ENCODE data around the gene TMEM233. TPM values are rescaled to one million over a fixed set of nuclear protein-coding genes. Genes with fewer than 3 reads are reported as not detected.

The TMEM233 gene
- total and polyA plus RNA-seq, 9 of the 15 experiments (the other 6 are each of a cell fraction or from before 2014, with no cell fraction given) = 0.04 to 0.17 (median 0.07) TPM; not detected in 2

DNA sequence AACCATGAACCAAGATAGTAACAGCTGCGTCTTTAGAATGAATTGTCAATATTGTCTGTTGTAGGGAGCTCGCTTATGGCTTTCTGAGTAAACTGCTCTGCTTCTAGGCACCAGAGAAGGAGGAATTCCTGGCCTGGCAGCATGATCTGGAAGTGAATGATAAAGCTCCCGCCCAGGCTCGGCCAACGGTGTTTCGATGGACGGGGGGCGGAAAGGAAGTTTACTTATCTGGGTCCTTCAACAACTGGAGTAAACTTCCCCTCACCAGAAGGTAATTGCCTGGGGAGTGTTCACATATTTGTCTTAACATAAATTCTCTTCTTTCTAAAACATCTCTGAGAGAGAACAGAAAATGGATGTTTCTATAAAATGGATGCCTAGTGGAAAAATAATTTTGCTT lies 78.6 kb downstream of the TMEM233 start (continued):
- TF ChIP-seq, protein P1, sequence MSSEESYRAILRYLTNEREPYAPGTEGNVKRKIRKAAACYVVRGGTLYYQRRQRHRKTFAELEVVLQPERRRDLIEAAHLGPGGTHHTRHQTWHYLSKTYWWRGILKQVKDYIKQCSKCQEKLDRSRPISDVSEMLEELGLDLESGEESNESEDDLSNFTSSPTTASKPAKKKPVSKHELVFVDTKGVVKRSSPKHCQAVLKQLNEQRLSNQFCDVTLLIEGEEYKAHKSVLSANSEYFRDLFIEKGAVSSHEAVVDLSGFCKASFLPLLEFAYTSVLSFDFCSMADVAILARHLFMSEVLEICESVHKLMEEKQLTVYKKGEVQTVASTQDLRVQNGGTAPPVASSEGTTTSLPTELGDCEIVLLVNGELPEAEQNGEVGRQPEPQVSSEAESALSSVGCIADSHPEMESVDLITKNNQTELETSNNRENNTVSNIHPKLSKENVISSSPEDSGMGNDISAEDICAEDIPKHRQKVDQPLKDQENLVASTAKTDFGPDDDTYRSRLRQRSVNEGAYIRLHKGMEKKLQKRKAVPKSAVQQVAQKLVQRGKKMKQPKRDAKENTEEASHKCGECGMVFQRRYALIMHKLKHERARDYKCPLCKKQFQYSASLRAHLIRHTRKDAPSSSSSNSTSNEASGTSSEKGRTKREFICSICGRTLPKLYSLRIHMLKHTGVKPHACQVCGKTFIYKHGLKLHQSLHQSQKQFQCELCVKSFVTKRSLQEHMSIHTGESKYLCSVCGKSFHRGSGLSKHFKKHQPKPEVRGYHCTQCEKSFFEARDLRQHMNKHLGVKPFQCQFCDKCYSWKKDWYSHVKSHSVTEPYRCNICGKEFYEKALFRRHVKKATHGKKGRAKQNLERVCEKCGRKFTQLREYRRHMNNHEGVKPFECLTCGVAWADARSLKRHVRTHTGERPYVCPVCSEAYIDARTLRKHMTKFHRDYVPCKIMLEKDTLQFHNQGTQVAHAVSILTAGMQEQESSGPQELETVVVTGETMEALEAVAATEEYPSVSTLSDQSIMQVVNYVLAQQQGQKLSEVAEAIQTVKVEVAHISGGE (CRISPR knock-in tag; IDR thresholded peaks at IDR 0.05) = peak in 1 of 3 experiments; percentile 65; a peak in 2 of 6 replicates
- TF ChIP-seq ZNF124 (CRISPR knock-in tag; IDR thresholded peaks at IDR 0.05) (no peak), HDAC8 (tag; IDR thresholded peaks at IDR 0.05) (no peak), PTBP1 (IDR thresholded peaks at IDR 0.05; ENCODE audit: low read depth, low read length) (no peak), TRIM25 (IDR thresholded peaks at IDR 0.05; ENCODE audit: borderline replicate concordance) (no peak), SAP30 (IDR thresholded peaks at IDR 0.05; ENCODE audit: borderline replicate concordance, insufficient read depth, low read depth, low read length, poor library complexity, severe bottlenecking) (no peak), ZZZ3 (IDR thresholded peaks at IDR 0.05) (no peak), ZNF511 (CRISPR knock-in tag; IDR thresholded peaks at IDR 0.05) (no peak), HNRNPL (IDR thresholded peaks at IDR 0.05; ENCODE audit: low read depth, low read length) (no peak), CXXC5 (CRISPR knock-in tag; IDR thresholded peaks at IDR 0.05) (peak; percentile 77), POLR2AphosphoS5 (IDR thresholded peaks at IDR 0.05; ENCODE audit: control insufficient read depth, insufficient read depth, low read depth, low read length) (peak; percentile 50; the same call in 1 of the 2 replicates), TOE1 (IDR thresholded peaks at IDR 0.05; ENCODE audit: borderline replicate concordance) (no peak), TOE1 (CRISPR knock-in tag; IDR thresholded peaks at IDR 0.05; ENCODE audit: borderline replicate concordance, low read depth) (no peak), RNF2 (IDR thresholded peaks at IDR 0.05) (peak; percentile 54; the same call in 1 of the 2 replicates), TBL1XR1 (IDR thresholded peaks at IDR 0.05; ENCODE audit: low read length in 2 of 2) (peak in 1 of 2 experiments; percentile 32; a peak in 1 of 4 replicates), ZNF717 (CRISPR knock-in tag; IDR thresholded peaks at IDR 0.05) (no peak)
- TF ChIP-seq, protein P2, sequence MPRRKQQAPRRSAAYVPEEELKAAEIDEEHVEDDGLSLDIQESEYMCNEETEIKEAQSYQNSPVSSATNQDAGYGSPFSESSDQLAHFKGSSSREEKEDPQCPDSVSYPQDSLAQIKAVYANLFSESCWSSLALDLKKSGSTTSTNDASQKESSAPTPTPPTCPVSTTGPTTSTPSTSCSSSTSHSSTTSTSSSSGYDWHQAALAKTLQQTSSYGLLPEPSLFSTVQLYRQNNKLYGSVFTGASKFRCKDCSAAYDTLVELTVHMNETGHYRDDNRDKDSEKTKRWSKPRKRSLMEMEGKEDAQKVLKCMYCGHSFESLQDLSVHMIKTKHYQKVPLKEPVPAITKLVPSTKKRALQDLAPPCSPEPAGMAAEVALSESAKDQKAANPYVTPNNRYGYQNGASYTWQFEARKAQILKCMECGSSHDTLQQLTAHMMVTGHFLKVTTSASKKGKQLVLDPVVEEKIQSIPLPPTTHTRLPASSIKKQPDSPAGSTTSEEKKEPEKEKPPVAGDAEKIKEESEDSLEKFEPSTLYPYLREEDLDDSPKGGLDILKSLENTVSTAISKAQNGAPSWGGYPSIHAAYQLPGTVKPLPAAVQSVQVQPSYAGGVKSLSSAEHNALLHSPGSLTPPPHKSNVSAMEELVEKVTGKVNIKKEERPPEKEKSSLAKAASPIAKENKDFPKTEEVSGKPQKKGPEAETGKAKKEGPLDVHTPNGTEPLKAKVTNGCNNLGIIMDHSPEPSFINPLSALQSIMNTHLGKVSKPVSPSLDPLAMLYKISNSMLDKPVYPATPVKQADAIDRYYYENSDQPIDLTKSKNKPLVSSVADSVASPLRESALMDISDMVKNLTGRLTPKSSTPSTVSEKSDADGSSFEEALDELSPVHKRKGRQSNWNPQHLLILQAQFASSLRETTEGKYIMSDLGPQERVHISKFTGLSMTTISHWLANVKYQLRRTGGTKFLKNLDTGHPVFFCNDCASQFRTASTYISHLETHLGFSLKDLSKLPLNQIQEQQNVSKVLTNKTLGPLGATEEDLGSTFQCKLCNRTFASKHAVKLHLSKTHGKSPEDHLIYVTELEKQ (CRISPR knock-in tag; IDR thresholded peaks at IDR 0.05) = no peak

Measured in K562 (cell line).